Body of pancreas (tissue), 4 donors: ENCODE measurements around the gene ERC2. TPM values are rescaled to one million over a fixed set of nuclear protein-coding genes. Genes with fewer than 3 reads are reported as not detected.

ENCODE experiments used
- ATAC-seq: fragments of 150-250 bp; one replicate; pipeline ENCODE4 v1.9.1; 2016
- DNase-seq, 4 donors: peaks; one replicate each; pipeline ENCODE4 v3.0.0-alpha.2; 2019
- H3K27ac ChIP-seq, 4 donors: fragments of 200-600 bp; sonication (generic); 1 replicate in 3 of 4; 2 replicates in 1 of 4; pipeline versions ENCODE4 v1.5.1 to v1.6.1; 2016 to 2019; ENCODE audit warnings: mild to moderate bottlenecking in 1 of 4, mixed read lengths in 1 of 4, moderate library complexity in 1 of 4
- H3K27me3 ChIP-seq, 2 donors: fragments of 200-600 bp; sonication (generic); one replicate each; pipeline ENCODE4 v1.6.0; 2016; ENCODE audit warnings: mild to moderate bottlenecking in 1 of 2
- H3K36me3 ChIP-seq, 2 donors: fragments of 200-600 bp; sonication (generic); replicated peaks in 1 of 2; 2 replicates each; pipeline ENCODE4 v1.5.1; 2016; ENCODE audit warnings: low read depth in 2 of 2; ENCODE audit not compliant: insufficient read depth in 1 of 2
- H3K4me1 ChIP-seq: fragments of 200-600 bp; sonication (generic); one replicate; pipeline ENCODE4 v1.6.0; 2016
- H3K4me3 ChIP-seq, 2 donors: fragments of 200-600 bp; sonication (generic); 1 replicate in 1 of 2; 2 replicates in 1 of 2; pipeline ENCODE4 v1.5.1; 2016 to 2019
- H3K9me3 ChIP-seq, 3 donors: fragments of 200-600 bp; sonication (generic); 1 replicate in 2 of 3; 2 replicates in 1 of 3; pipeline ENCODE4 v1.5.1; 2016
- POLR2A ChIP-seq, 3 donors: fragments of 450-650 bp; IDR thresholded peaks; one replicate each; pipeline ENCODE4 v1.6.1; 2016; ENCODE audit warnings: antibody characterized with exemption in 3 of 3, mild to moderate bottlenecking in 2 of 3
- WGBS, 2 donors: methylation state at CpG; one replicate each; pipeline ENCODE4 v1.1.5; 2017; 5-methylcytosine and 5-hydroxymethylcytosine counted together
- intact Hi-C: fragments of 100-400 bp; cut with DNase I; formaldehyde crosslinking; loops from one replicate; pipeline ENCODE4 v1.15.1; 2023
- total RNA-seq, 2 donors: library from RNA; depleted of rRNA; stranded (reverse); fragments of >200 nt; gene quantifications; one replicate each; pipeline ENCODE4 v1.1.0, GENCODE V29; 2016
- TF ChIP-seq, protein P1 (sequence below), 7 experiments: fragments of 450-650 bp in 4 of 7; fragments of 200-600 bp in 3 of 7; sonication (generic) in 3 of 7; IDR thresholded peaks; one replicate each; pipeline ENCODE4 v1.5.1; 2016 to 2019; ENCODE audit warnings: antibody characterized with exemption in 7 of 7

Gene ERC2
- total RNA-seq, 2 donors from 2014 or later: 4.0 to 4.7 TPM

DNA sequence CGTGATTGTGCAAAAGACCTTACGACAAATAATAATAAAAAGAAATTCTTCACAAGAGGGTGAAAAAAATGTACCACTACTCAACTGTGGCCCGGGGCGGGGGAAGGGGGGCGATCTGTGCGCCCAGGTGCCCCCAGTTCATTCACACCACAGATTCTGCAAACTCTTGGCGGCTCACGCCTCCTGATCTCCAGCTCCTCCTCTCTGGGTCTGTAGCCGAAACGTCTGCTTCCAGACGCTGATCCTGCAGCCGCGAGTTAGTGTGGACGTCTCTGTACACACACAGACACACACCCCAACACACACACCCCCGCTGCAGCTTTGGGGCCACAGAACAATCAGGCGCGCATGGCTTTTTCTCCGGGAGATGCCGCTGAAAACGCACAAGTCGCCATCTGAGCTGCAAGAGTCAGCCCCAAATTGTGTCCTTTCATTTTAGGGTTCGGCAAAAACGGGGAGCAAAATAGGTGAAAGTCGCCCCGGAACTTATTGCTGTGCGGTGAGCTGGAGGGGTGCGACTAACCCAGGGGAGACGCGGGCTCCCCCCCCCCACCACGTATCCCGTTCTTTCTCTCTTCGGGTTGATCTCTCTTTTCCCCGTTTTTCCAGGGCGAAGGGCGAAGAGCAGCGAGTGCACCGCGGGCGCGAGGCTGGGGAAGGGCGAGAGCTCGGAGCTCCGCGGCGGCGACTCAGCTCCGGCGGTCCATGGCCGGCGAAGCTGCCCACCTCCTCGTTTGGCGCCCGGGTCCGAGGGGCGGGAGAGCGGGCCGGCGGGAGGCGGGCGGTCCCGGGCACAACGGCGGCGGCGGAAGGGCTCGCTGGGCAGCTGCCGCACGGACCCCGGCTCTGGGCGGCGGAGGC, 980.7 kb downstream of the ERC2 start:
- H3K27ac ChIP-seq: peak overlapping the region; percentile 64 to 88 (median 74)
- DNase-seq (peak in 3 of 4 donors; percentile 43 to 57 (median 51)), ATAC-seq (no peak)
- WGBS, 2 donors: 0 to 2% methylated on average over 28 to 51 of the region's 71 CpGs
- peak overlapping the region; percentile 14 to 71 for H3K4me3 ChIP-seq
- intact Hi-C loops: no loop called here
- H3K4me1 ChIP-seq: peaks cover 52% of the 10 kb centered on the region
- no peaks in the 10 kb centered on the region for H3K36me3 ChIP-seq
- H3K27me3 ChIP-seq: no peaks in the 10 kb centered on the region
- H3K9me3 ChIP-seq: no peaks in the 10 kb centered on the region
- no peak for TF ChIP-seq POLR2A (IDR thresholded peaks at IDR 0.05)
- TF ChIP-seq, protein P1, sequence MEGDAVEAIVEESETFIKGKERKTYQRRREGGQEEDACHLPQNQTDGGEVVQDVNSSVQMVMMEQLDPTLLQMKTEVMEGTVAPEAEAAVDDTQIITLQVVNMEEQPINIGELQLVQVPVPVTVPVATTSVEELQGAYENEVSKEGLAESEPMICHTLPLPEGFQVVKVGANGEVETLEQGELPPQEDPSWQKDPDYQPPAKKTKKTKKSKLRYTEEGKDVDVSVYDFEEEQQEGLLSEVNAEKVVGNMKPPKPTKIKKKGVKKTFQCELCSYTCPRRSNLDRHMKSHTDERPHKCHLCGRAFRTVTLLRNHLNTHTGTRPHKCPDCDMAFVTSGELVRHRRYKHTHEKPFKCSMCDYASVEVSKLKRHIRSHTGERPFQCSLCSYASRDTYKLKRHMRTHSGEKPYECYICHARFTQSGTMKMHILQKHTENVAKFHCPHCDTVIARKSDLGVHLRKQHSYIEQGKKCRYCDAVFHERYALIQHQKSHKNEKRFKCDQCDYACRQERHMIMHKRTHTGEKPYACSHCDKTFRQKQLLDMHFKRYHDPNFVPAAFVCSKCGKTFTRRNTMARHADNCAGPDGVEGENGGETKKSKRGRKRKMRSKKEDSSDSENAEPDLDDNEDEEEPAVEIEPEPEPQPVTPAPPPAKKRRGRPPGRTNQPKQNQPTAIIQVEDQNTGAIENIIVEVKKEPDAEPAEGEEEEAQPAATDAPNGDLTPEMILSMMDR (IDR thresholded peaks at IDR 0.05): no peak

DNA sequence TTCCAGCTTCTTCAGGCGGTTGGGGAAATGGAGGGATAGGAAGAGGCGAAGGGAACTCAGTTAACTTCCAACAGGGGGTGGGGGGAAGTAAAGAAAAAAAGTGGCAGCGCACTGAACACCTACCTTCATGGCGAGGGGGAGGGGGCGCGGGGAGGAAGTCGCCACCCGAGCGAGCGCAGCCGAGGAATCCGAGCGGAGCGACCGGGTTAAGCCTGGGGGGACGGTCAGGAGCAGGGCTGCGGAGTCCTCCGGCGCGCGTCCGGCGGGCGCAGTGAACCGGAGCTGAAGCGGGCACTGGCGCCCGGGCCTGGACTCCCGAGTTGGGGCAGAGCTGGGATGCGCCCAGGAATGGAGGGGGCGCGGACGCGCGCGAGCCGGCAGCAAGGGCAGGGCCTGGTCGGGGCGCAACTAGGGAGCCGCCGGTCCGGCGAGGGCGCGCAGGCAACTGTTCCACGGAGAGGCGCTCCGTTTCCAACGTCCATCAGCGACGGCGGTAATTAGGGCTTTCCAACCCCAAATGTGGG, 981.3 kb downstream of the ERC2 start, which contains the start of gene WNT5A:
Gene WNT5A, minus strand, starts transcription at position 450 of the 524 bp plus-strand sequence. Its CDS starts 321 bp downstream, at position 129.
- H3K27me3 ChIP-seq: no peaks in the 10 kb centered on the region
- H3K27ac ChIP-seq: peak within 1 kb of the TSS; percentile 64 to 88 (median 74)
- intact Hi-C loops: no loop called here
- peak in 1 of 3 donors; percentile 22 for TF ChIP-seq POLR2A (IDR thresholded peaks at IDR 0.05)
- TF ChIP-seq, protein P1 (IDR thresholded peaks at IDR 0.05): no peak
- ATAC-seq: peak; percentile 17
- H3K36me3 ChIP-seq: no peaks in the 10 kb centered on the region
- no peaks in the 10 kb centered on the region for H3K9me3 ChIP-seq
- H3K4me1 ChIP-seq: peaks cover 58% of the 10 kb centered on the region
- peak; percentile 55 to 59 (median 57) for DNase-seq
- peak within 1 kb of the TSS; percentile 14 to 71 for H3K4me3 ChIP-seq
- WGBS, 2 donors: 0 to 1% methylated on average over 19 to 52 of the region's 52 CpGs

DNA sequence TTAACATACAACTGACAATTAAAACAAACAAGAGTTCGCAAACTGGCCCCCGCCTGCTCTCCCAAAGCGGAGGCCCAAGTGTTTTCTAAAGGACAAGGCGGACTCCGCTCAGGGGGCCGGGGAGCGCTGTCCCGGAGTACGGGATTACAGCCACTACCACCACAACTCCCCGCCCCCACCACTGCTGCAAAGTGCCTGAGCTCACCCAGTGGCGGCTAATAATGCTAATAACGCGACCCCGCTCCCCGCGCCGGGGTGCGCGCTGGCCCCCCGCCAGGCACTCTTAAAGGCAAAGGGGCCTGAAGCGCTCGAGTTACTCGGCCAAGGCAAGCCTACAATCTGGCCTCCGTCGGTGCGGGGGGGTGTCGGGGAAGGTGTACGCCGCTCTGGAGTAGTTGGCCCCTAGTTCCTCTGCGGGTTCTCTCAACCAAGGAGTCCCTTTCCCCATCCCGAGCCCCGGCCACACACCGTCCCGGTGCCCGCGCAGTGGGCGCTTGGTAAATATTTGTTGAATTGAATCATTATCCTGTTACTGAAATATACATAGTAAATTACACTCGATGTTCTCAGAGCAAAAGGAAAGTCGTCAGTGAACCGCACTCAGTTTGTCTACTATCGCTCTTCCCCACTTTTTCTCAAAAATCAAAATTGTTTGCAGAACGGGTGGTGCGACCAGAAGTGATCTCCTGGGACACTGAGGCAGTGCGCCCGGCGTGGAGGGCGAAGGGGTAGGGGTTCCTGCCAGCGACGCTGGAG, 982.0 kb downstream of the ERC2 start:
- peak; percentile 34 for ATAC-seq
- Histone ChIP-seq H3K27me3 (no peaks in the 10 kb centered on the region), H3K9me3 (no peaks in the 10 kb centered on the region), H3K4me3 (peak overlapping the region in 1 of 2 donors; percentile 71), H3K36me3 (no peaks in the 10 kb centered on the region), H3K4me1 (peaks cover 65% of the 10 kb centered on the region), H3K27ac (peak overlapping the region; percentile 64 to 88 (median 74))
- 2% methylated on average over 33 to 48 of the region's 49 CpGs for WGBS, 2 donors
- TF ChIP-seq, protein P1 (IDR thresholded peaks at IDR 0.05): peak in 1 of 7 experiments; percentile 7
- peak; percentile 47 to 54 (median 48) for TF ChIP-seq POLR2A (IDR thresholded peaks at IDR 0.05)
- intact Hi-C loops: no loop called here
- DNase-seq: peak; percentile 76 to 85 (median 83)

DNA sequence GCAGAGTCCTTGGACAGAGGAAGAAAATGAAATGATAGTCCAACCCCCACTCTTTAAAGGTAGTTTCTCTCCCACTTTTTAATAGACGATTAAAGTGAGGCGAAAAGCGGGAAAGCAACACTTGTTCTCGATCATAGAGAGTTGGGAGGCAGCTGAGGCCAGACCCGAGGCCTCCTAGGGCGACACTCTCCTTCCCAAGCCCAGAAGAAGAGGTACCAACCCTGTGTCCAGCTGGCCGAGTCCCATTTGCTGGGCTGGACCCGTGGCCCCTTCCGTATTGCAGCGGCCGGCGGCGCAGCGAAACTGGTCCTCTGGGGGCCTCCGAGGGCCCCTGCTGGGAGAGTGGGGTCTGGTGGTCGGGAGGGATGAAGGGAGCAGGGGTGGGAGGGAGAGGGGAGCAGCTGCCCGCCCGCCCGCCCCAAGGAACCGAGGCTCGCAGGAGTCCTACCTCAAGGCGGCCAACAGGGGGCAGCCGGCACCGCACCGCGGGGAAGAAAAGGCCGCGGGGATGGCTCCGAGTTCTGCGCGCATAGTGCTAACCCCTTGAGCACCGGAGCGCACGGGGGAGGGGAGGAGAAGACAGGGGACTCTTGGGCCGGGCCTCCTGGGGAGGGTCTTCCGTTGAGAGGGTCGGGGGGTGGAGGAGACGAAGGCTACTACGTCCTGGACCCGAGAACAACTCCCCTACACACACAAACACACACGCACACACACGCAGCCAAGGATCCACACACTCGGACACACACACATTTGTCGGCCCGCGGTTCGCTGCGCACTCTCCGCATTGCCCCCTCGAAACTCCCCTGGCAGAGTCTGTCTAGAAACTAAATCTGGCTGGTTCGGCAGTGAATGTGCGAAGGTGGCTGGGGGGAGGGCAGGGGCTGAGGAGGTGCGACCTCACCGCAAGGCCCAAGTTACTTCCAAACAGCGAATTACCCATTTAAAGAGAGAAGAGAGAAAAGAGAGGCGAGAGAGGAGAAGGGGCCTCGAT, 983.2 kb downstream of the ERC2 start:
- 2 to 3% methylated on average over 34 to 54 of the region's 57 CpGs for WGBS, 2 donors
- intact Hi-C loops: no loop called here
- peak; percentile 77 for ATAC-seq
- DNase-seq: peak; percentile 80 to 84 (median 84)
- H3K4me1 ChIP-seq: peaks cover 75% of the 10 kb centered on the region
- no peaks in the 10 kb centered on the region for H3K27me3 ChIP-seq
- H3K9me3 ChIP-seq: no peaks in the 10 kb centered on the region
- peak overlapping the region in 1 of 2 donors; percentile 18 for H3K4me3 ChIP-seq
- peak overlapping the region; percentile 67 to 88 (median 80) for H3K27ac ChIP-seq
- H3K36me3 ChIP-seq: no peaks in the 10 kb centered on the region
- TF ChIP-seq POLR2A (IDR thresholded peaks at IDR 0.05): peak in 1 of 3 donors; percentile 20
- TF ChIP-seq, protein P1 (IDR thresholded peaks at IDR 0.05): peak; percentile 49 to 93 (median 75)
